ENCODE data around the gene XNDC1N. TPM values are rescaled to one million over a fixed set of nuclear protein-coding genes. Genes with fewer than 3 reads are reported as not detected.

Gene XNDC1N
- total and polyA plus RNA-seq, 2 of the 4 experiments (the other 2 are of a cell fraction), result 2.5 to 8.8 TPM

GRCh38 chr11:71930556-71931244 is 2.3 kb upstream of the XNDC1N start:
- no peak overlapping the region for H2BK5ac ChIP-seq (ENCODE audit: low read depth, low read length, poor library complexity, severe bottlenecking)
- no peaks in the 10 kb centered on the region; the same call in 1 of the 2 replicates for H3K36me3 ChIP-seq (ENCODE audit: control insufficient read depth, insufficient read depth, low read length)
- no peak overlapping the region for H2BK120ac ChIP-seq (ENCODE audit: low read depth, low read length)
- no peak overlapping the region for H3K9ac ChIP-seq (ENCODE audit: low read depth, low read length)
- no peak overlapping the region for H3K14ac ChIP-seq (replicated peaks; ENCODE audit: low read depth, low read length)
- H3K18ac ChIP-seq (ENCODE audit: low read depth, low read length), result no peak overlapping the region
- H3K23ac ChIP-seq (ENCODE audit: low read depth, low read length), result no peak overlapping the region
- H3K79me1 ChIP-seq (ENCODE audit: low read depth in 1 of 2, low read length in 2 of 2), result peaks cover 24 to 69% of the 10 kb centered on the region in 2 experiments
- H3K9me1 ChIP-seq (ENCODE audit: insufficient read depth, low read length), result peaks cover 12% of the 10 kb centered on the region
- H4K5ac ChIP-seq (ENCODE audit: low read depth, low read length), result no peak overlapping the region
- H2AK5ac ChIP-seq (ENCODE audit: low read depth, low read length), result no peak overlapping the region
- ChIA-PET POLR2A (ENCODE audit: unreplicated experiment) (no interaction called here), CTCF (no interaction called here)
- H2BK15ac ChIP-seq (ENCODE audit: low read depth, low read length), result no peak overlapping the region
- H3K4ac ChIP-seq (ENCODE audit: low read depth, low read length), result no peak overlapping the region
- H3K27ac ChIP-seq (ENCODE audit: insufficient read depth, low read length), result no peak overlapping the region
- dilution Hi-C loops (cut with HindIII; ENCODE audit: low sequenced_read_pairs, unreplicated experiment) (no loop called here), in situ Hi-C loops (cut with MboI; ENCODE audit: low sequenced_read_pairs) (no loop called here), intact Hi-C loops (cut with micrococcal nuclease) (no loop called here)
- H3K4me1 ChIP-seq (ENCODE audit: control insufficient read depth, insufficient read depth, low read length), result peaks cover 4% of the 10 kb centered on the region
- H2BK20ac ChIP-seq (ENCODE audit: low read depth, low read length), result no peak overlapping the region
- H3K56ac ChIP-seq (ENCODE audit: extremely low read depth, insufficient read depth, low read length), result no peak overlapping the region
- no peak overlapping the region for H4K8ac ChIP-seq (ENCODE audit: low read depth in 2 of 2, low read length in 2 of 2)
- no peak overlapping the region for H3K4me3 ChIP-seq (ENCODE audit: insufficient read depth, low read depth, low read length)
- WGBS, 2 experiments (ENCODE audit: extremely low coverage in 2 of 2, insufficient read length in 1 of 2), result no CpG with 5 or more reads among the region's 11 CpGs
- H4K20me1 ChIP-seq (ENCODE audit: insufficient read depth, low read length), result peaks cover 31% of the 10 kb centered on the region; the same call in 1 of the 2 replicates
- no peaks in the 10 kb centered on the region for H3K27me3 ChIP-seq (ENCODE audit: control insufficient read depth, insufficient read depth, low read length)
- DNase-seq (no peak), ATAC-seq (ENCODE audit: low read depth) (no peak)
- H2AFZ ChIP-seq (replicated peaks; ENCODE audit: low read length, poor library complexity), result no peak overlapping the region
- TF ChIP-seq, protein P1, sequence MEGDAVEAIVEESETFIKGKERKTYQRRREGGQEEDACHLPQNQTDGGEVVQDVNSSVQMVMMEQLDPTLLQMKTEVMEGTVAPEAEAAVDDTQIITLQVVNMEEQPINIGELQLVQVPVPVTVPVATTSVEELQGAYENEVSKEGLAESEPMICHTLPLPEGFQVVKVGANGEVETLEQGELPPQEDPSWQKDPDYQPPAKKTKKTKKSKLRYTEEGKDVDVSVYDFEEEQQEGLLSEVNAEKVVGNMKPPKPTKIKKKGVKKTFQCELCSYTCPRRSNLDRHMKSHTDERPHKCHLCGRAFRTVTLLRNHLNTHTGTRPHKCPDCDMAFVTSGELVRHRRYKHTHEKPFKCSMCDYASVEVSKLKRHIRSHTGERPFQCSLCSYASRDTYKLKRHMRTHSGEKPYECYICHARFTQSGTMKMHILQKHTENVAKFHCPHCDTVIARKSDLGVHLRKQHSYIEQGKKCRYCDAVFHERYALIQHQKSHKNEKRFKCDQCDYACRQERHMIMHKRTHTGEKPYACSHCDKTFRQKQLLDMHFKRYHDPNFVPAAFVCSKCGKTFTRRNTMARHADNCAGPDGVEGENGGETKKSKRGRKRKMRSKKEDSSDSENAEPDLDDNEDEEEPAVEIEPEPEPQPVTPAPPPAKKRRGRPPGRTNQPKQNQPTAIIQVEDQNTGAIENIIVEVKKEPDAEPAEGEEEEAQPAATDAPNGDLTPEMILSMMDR (conservative IDR thresholded peaks at IDR 0.05; ENCODE audit: low read depth, low read length), result no peak
- TF ChIP-seq FOS (IDR thresholded peaks at IDR 0.05; ENCODE audit: low read depth, low read length), result no peak
- no peak for TF ChIP-seq MXI1 (IDR thresholded peaks at IDR 0.05; ENCODE audit: borderline replicate concordance, low read depth, low read length)
- TF ChIP-seq, protein P2, sequence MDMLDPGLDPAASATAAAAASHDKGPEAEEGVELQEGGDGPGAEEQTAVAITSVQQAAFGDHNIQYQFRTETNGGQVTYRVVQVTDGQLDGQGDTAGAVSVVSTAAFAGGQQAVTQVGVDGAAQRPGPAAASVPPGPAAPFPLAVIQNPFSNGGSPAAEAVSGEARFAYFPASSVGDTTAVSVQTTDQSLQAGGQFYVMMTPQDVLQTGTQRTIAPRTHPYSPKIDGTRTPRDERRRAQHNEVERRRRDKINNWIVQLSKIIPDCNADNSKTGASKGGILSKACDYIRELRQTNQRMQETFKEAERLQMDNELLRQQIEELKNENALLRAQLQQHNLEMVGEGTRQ (IDR thresholded peaks at IDR 0.05; ENCODE audit: low read depth, low read length), result no peak
- TF ChIP-seq RAD21 (IDR thresholded peaks at IDR 0.05; ENCODE audit: low read length), result no peak
- no peak for TF ChIP-seq NFE2L2 (IDR thresholded peaks at IDR 0.05; ENCODE audit: low read depth, low read length)
- TF ChIP-seq RCOR1 (IDR thresholded peaks at IDR 0.05; ENCODE audit: insufficient replicate concordance, low read length), result no peak
- no peak for TF ChIP-seq RFX5 (IDR thresholded peaks at IDR 0.05; ENCODE audit: low read depth, low read length)
- TF ChIP-seq ELK1 (IDR thresholded peaks at IDR 0.05; ENCODE audit: borderline replicate concordance, low read depth, low read length), result no peak
- no peak for TF ChIP-seq BHLHE40 (IDR thresholded peaks at IDR 0.05; ENCODE audit: low read depth, low read length)
- no peak for TF ChIP-seq MAZ (IDR thresholded peaks at IDR 0.05; ENCODE audit: borderline replicate concordance, low read depth, low read length)
- no peak for TF ChIP-seq CEBPB (IDR thresholded peaks at IDR 0.05; ENCODE audit: low read depth, low read length)
- H3K4me2 ChIP-seq (ENCODE audit: low read depth, low read length), result no peak overlapping the region
- H3K9me3 ChIP-seq (ENCODE audit: control insufficient read depth, insufficient read depth, low read length), result no peaks in the 10 kb centered on the region
- H4K91ac ChIP-seq (ENCODE audit: insufficient read depth, low read depth, low read length), result no peak overlapping the region
- no TSS peak for BruUV-seq (replicated peaks)
- H2AK9ac ChIP-seq (replicated peaks; ENCODE audit: low read depth, low read length, poor library complexity), result no peak overlapping the region

All from IMR-90 (cell line).